Spleen (tissue), 7 donors: ENCODE data around the gene ZNF362.
"Not testable (repeated sequence)": the region's sequence is repeated elsewhere in the genome, so short reads cannot be mapped to it uniquely, and the experiment has no call there.

Experiments
- CTCF ChIP-seq, 11 experiments: fragments of 200-600 bp in 7 of 11; fragments of 450-650 bp in 4 of 11; sonication (generic) in 4 of 11; IDR thresholded peaks in 8 of 11; conservative IDR thresholded peaks in 3 of 11; 1 replicate in 7 of 11; 2 replicates in 4 of 11; pipeline versions ENCODE4 v1.4.0 to v1.8.0; 2016 to 2021; ENCODE audit warnings: antibody characterized with exemption in 11 of 11, inconsistent platforms in 4 of 11, mild to moderate bottlenecking in 1 of 11
- POLR2A ChIP-seq, 3 donors: fragments of 450-650 bp; IDR thresholded peaks; one replicate each; pipeline ENCODE4 v1.5.1; 2017; ENCODE audit warnings: antibody characterized with exemption in 3 of 3, mild to moderate bottlenecking in 1 of 3
- POLR2AphosphoS5 ChIP-seq, 3 donors: sonication (generic); formaldehyde crosslinking; IDR thresholded peaks; one replicate each; pipeline ENCODE4 v1.5.1; 2017; ENCODE audit warnings: antibody characterized with exemption in 3 of 3
- donor health status: DM: no; HTN: no; CAD: no; lungs with moderate emphysema.
- donor health status: DM: no; HTN: no; CAD: no.
- donor health status: DM: no; HTN: no; CAD: no.

GRCh38 chr1:33309351-33309750, 53.1 kb downstream of the ZNF362 start:
- not testable (repeated sequence) for TF ChIP-seq CTCF (IDR thresholded peaks at IDR 0.05 in 8 of 11, conservative IDR thresholded peaks at IDR 0.05 in 3 of 11); POLR2A (IDR thresholded peaks at IDR 0.05); POLR2AphosphoS5 (IDR thresholded peaks at IDR 0.05)
